ENCODE measurements around the gene LPO. TPM values are rescaled to one million over a fixed set of nuclear protein-coding genes. Genes with fewer than 3 reads are reported as not detected.
A peak's percentile ranks its signal among the peaks of the same experiment; 100 is the strongest.

The LPO gene
- total RNA-seq, 2 donors from 2014 or later, result not detected

DNA sequence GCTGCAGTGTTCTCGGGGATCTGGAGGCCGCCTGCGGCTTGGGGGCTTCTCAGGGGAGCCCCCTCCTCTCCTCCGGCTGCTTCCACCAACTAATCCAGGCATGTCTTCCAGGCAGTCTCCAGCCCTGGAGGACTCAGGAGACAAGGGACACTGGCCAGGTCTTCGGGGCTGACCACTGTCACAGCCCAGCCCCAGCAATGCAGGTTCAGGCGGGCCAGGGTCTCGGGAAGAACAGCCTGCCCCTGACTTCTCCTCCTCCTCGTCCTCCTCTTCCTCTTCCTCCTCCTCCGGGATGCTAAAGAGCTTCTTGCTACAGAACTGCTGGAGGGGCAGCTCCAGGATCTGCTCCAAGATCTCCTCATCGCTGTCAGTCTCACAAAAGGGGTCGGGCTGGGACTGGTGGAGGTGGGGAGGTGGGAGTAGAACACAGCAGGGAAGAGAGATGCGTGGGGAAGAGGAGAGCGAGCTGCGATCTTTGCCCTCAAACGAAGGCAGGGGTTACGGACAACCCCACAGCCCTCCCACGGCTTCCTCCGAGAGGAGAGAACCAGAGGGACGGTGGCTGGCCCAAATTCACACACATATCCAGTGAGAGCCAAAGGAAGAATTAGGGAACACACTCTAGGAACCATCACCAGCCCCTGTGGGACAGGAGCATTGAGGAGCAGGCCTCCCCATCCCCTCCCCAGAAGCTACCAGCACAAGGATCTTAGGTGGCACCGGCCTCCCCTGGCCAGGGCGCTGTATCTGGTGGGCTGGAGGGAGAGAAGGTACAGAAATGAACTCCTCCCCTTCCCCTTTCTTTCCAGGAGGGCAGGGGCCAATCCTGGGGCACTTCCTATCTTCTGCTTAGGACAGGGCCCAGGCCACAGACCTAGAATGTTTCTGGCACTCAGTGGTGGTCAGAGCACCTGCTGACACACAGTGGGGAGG, 70.9 kb downstream of the LPO start:
- ATAC-seq (no peak), DNase-seq (no peak)
- intact Hi-C loops (cut with DNase I, micrococcal nuclease), result loop anchor here in 1 of 2 donors (10.0 kb wide), 1 partner anchor 136 kb away; no protein-coding TSS in a partner anchor

DNA sequence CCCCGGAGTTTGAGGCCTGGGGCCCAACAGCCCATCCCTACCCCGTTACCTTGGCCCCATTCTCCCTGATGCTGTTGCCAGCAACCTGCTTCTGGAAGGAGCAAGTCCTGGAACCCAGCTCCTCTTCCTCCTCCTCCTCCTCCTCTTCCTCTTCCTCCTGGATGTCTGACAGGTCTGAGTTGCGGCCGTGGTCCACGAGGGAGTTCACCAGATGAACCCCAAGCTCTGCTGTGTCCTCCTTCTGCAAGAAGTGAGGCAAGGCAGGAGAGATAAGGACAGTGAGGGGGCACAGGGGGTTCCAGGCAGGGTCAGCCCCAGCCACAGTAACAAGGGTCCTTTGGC, 71.5 kb downstream of the LPO start:
- intact Hi-C loops (cut with DNase I, micrococcal nuclease), result loop anchor here in 1 of 2 donors (10.0 kb wide), 1 partner anchor 135 kb away; no protein-coding TSS in a partner anchor
- ATAC-seq (no peak), DNase-seq (no peak)

DNA sequence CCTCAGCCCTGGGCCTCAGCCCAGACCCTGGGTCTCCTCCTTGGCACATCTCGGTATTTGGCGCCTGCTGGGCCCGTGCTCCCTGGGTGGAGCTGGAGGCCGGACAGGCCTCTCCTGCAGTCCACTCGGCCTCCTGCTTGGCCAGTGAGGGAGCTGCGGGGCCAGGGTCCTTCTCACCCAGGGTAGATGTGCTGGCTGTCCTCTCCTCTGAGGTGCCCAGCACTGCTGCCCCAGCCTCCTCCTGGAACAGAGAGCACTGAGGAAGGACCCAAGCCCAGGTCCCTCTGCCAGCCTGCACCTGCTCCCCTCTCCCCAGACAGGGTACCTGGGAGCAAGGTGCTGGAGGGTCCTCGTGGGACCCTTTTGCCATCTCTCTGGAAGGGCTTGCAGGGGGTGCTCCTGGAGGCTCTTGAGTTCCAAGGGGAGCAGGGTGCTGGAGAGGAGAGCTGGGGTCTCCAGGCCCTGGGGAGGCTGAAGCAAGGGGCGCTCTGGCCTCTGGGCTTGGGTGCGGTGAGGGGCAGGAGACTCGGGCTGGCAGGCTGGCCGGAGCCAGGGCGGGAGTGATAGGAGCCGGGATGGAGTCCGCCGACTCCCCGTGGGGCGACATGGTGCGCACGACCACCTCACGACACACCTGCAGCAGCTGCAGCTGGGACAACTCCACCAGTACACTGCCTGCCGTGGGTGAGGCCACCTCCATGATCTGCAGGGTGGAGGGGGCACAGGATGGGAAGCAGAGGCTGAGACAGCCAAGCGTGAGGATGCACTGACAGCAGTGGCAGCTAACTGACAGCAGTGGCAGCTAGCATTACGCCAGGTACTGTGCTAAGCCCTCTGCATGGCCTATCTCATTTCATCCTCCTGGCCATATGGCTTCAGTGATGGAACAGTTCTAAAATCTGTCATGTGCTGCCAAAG, 72.4 kb downstream of the LPO start:
- DNase-seq (no peak), ATAC-seq (no peak)
- intact Hi-C loops (cut with DNase I, micrococcal nuclease), result no loop called here

DNA sequence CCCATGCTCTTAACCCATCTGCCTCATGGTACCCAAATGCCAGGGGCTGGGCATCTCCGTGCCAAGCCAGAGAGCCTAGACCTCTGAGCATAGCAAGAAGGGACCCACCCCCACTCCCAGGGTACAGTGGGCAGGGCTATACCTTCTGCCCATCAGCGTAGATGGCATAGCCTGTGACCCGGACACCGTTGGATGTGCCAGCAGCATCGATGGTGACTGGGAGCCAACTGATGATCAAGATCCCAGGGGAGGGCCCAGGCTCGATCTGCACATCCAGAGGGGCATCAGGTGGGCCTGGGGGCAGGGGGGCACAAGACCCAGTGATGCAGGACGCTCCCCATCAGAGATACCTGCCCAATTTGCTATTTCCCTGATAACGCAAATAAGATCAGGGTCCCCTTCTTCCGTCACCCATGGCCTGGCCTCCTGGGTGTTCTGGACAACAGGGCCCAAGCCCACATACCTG, 73.1 kb downstream of the LPO start:
- intact Hi-C loops (cut with DNase I, micrococcal nuclease), result no loop called here
- DNase-seq, result no peak

DNA sequence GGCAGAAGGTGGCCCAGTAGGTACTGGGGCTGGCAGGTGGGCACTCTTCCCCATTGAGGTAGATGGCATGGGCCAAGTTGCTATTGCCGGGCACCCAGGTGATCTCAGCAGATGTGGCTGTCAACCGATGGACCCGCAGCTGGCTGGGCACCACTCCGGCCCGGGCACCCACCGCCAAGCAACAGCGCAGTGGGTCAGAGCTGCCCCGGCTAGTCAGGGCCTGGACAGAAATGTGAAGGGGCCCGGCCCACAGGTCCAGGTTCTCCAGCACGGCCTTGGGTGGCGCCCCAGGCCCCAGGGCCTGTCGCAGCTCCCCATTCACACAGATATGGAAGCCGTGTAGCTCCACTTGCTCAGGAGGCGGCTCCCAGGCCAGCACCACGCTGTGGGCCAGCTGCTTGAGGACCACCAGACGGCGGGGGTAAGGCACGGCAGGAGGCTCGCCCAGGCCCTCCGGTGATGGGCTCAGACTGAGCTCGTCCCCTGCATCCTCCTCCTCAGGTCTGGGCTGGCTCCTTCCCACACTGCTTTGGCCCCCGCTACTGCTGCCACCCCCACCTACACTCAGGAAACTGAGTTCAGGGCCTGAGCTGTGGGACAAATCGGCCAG, 73.7 kb downstream of the LPO start:
- intact Hi-C loops (cut with DNase I, micrococcal nuclease), result no loop called here
- DNase-seq (no peak), ATAC-seq (no peak)

More for the DNA sequence above, 73.1 kb downstream of the LPO start:
- no peak for ATAC-seq

DNA sequence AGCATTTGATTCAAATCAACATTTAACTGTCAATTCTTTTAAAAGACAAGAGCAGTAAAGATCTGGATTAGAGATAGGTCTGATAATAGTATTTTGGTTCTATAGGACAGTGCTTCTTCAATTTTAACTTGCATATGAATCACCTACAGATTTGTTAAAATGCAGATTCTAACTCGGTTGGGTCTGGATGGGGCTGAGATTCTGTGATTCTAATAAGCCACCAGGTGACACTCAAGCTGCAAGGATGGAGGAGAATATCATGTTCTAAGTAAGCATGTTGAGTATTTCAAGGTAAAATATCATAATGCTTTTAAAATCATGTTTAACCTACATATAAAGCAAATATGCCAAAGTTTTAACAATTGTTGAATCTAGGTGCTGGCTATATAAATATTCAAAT, 74.4 kb downstream of the LPO start:
- intact Hi-C loops (cut with DNase I, micrococcal nuclease), result no loop called here
- no peak for ATAC-seq
- no peak for DNase-seq

DNA sequence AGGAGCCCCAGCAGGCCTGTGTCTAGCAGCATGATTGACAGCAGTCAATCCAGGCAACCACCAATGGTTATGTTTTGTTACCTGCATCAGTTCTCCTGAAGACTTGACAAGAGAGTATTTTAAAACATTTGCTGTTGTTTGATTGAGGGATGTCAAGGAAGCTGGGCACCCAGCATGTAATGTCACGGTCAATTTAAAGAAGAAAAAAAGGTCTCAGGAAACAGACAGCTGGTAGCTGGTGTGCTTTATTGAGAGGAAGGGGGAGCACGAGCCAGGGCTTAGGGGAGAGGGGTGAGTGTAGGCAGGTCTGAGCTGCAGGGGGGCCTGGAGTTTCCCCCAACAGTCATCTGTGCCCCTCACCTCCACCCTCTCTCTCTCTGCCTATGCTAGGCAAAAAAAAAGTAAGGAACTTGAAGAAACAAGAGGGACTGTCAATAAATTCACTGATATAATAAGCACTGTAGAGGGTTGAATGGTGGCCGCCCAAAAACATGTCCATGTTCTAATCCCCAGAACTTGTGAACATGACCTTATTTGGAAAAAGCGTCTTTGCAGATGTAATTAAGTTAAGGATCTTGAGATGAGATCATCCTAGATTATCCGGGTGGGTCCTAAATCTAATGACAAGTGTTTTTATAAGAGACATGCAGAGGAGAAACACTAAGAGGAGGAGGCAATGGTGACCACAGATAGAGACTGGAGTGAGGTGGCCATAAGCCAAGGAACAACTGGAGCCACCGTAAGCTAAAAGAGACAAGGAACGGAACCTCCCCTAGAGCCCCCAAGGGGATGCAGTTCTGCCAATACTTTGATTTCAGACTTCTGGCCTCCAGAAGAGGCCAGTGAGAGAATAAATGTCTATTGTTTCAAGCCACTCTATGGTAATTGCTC, 75.7 kb downstream of the LPO start:
- ATAC-seq (no peak), DNase-seq (no peak)
- intact Hi-C loops (cut with DNase I, micrococcal nuclease), result no loop called here

DNA sequence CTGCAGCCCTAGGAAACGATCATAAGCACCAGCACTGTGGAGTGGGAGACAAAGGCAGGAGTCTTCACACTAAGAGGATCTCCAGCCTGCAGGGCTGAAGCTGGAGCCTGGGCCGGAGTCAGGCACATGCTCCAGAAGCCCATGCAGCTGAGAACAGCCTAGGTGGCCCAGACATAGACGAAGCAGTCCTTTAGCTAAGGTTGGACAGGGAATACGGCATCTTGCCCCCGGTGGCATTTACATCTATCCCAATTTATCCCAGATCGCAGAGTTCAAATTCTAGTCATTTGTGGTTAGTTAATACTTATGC, 76.3 kb downstream of the LPO start:
- intact Hi-C loops (cut with DNase I, micrococcal nuclease), result no loop called here
- ATAC-seq (no peak), DNase-seq (peak in 1 of 2 donors; percentile 5)

DNA sequence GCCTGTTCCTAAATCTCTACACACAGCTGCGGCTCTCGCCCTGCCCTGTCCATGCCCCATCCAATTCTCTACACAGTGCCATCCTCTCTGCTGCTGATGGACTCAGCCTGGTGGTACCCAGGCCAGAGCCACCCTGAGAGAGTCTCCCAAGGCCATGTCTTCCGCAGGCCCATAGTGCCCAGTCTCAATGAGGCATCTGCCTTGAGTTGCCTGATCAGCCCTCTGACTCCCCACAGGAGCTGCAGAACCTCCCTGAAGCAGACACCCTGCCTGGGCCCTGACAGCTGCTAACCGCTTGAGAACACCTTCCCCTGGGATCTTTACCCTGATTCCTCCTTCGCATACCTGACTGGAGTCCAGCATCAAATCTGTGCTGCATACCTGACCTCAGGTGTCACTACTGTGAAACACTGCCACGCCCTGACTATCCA, 76.9 kb downstream of the LPO start:
- DNase-seq (no peak), ATAC-seq (no peak)
- intact Hi-C loops (cut with DNase I, micrococcal nuclease), result no loop called here

DNA sequence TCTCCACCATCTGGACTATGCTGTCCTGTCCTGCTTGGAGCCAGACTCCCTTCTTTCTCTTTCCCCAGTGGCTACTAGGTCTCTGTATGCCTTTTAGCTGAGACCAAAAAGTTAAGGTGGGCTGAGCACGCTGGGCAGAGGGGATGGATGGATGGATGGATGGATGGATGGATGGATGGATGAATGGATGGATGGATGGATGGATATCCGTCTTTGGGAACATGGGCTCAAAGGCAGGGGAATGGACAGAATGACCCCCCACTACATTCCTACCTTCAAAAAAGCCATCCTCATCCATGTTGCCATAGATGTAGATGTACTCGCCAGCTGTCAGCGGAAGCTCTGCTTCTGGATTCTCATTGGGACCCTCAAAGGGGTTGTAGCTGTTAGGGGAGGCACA, 77.4 kb downstream of the LPO start:
- DNase-seq (no peak), ATAC-seq (no peak)
- intact Hi-C loops (cut with DNase I, micrococcal nuclease), result no loop called here

DNA sequence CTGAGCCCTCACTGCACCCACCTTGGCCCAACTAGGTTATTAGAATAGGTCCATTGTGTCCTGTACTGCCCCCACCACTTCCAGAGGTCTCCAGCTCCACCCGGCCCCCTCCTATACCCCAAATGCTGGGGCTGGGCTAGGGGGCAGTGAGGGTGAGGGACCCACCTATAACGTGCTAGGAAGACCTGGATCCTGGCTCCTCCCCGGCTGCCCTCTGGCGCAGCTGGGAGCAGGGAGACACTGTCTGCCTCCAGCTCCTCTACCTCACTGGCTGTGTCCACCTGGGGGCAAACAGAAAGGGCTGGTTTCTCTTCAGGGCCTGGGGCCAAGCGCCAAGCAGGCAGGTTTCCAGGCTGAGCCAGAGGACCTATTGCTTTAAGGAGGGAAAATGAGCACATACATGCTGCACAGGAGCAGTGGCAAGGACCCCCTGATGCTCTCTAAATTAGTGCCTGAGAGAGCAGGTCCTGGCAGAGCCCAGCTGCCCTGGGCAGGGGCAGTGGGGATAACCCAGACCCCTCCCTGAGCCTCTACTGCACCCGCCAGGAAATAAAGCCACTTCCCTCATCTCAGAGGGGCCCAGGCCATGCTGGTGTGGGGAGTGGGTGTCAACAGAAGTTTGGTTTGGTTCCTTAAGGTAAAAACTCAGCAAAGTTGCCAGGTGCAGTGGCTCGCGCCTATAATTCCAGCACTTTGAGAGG, 78.0 kb downstream of the LPO start:
- DNase-seq, result peak in 1 of 2 donors; percentile 12
- no peak for ATAC-seq
- intact Hi-C loops (cut with DNase I, micrococcal nuclease), result no loop called here

DNA sequence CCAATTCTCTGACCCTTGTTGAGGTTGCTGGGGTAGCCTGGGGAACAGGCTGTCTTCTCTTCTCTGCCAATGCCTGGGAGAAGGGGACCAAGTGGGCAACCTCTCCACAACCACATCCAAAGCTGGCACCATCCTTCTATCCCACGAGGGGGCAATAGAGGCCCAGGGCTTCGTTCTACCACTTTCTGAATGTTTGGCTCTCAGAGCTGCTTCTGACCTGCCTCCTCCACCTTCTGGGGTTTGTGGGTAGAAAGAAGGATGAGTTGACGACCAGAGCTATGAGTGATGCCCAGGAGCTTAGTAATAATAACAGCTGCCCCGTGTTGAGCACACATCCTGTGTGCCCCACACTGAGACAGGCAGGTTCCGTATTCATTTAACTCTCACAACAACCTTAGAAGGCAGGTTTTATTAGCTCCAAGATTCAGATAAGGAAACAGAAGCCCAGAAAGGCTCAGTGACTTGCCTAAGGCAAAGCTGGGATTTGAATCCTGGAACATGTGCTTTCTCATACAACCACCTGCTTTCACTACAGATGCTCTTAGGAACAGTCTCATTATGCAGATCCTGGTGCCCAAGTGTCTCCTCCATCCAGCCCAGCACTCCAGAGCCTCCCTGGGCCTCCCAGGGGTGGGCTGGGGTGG, 79.2 kb downstream of the LPO start:
- peak; percentile 93 for ATAC-seq
- intact Hi-C loops (cut with DNase I, micrococcal nuclease), result no loop called here

DNA sequence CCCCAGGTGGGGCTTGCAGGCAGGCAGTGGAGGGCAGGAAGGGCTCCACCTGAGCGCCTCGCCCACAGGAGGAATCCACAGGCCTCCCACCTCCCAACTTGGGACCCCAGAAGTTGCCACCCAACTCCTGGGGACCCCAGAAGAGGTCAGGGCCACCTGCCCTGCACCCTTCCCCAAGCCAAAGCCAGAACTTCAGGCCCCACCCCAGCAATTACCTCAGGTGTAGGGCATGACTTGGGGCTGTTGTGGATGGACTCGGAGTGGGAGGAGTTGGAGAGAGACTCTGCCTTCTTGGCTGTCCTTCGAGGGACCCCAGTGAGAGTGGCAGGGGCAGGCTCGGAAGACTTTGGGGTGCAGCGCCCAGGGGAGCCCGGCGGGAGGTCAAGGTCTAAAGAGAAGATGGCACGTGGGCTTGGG, 79.7 kb downstream of the LPO start:
- intact Hi-C loops (cut with DNase I, micrococcal nuclease), result no loop called here
- no peak for DNase-seq
- no peak for ATAC-seq

More for the DNA sequence above, 79.2 kb downstream of the LPO start:
- DNase-seq, result peak; percentile 31 to 62

Data from left colon (tissue), 2 donors.